ENCODE measurements around the gene SPATS1.
"Not testable (repeated sequence)": the region's sequence is repeated elsewhere in the genome, so short reads cannot be mapped to it uniquely, and the experiment has no call there.

SPATS1 gene

GRCh38 chr6:44327096-44327495, 15.4 kb upstream of the SPATS1 start:
- TF ChIP-seq, protein P1, sequence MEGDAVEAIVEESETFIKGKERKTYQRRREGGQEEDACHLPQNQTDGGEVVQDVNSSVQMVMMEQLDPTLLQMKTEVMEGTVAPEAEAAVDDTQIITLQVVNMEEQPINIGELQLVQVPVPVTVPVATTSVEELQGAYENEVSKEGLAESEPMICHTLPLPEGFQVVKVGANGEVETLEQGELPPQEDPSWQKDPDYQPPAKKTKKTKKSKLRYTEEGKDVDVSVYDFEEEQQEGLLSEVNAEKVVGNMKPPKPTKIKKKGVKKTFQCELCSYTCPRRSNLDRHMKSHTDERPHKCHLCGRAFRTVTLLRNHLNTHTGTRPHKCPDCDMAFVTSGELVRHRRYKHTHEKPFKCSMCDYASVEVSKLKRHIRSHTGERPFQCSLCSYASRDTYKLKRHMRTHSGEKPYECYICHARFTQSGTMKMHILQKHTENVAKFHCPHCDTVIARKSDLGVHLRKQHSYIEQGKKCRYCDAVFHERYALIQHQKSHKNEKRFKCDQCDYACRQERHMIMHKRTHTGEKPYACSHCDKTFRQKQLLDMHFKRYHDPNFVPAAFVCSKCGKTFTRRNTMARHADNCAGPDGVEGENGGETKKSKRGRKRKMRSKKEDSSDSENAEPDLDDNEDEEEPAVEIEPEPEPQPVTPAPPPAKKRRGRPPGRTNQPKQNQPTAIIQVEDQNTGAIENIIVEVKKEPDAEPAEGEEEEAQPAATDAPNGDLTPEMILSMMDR (IDR thresholded peaks at IDR 0.05; ENCODE audit: insufficient read depth, low read depth, low read length, missing control alignments) = no peak
- H3K4me3 ChIP-seq (ENCODE audit: low read length) = no peak overlapping the region
- no peak for DNase-seq (ENCODE audit: low read depth)

GRCh38 chr6:44327760-44328159, 14.7 kb upstream of the SPATS1 start:
- H3K4me3 ChIP-seq (ENCODE audit: low read length) = no peak overlapping the region
- TF ChIP-seq, protein P1 (IDR thresholded peaks at IDR 0.05; ENCODE audit: insufficient read depth, low read depth, low read length, missing control alignments) = no peak
- no peak for DNase-seq (ENCODE audit: low read depth)

DNA sequence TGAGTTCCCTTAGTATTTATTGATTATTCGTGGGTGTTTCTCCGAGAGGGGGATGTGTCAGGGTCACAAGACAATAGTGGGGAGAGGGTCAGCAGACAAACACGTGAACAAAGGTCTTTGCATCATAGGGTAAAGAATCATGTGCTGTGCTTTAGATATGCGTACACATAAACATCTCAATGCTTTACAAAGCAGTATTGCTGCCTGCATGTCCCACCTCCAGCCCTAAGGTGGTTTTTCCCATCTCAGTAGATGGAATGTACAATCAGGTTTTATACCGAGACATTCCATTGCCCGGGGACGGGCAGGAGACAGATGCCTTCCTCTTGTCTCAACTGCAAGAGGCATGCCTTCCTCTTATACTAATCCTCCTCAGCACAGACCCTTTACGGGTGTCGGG, 14.2 kb upstream of the SPATS1 start:
- H3K4me3 ChIP-seq (ENCODE audit: low read length); DNase-seq (ENCODE audit: low read depth): not testable (repeated sequence)

DNA sequence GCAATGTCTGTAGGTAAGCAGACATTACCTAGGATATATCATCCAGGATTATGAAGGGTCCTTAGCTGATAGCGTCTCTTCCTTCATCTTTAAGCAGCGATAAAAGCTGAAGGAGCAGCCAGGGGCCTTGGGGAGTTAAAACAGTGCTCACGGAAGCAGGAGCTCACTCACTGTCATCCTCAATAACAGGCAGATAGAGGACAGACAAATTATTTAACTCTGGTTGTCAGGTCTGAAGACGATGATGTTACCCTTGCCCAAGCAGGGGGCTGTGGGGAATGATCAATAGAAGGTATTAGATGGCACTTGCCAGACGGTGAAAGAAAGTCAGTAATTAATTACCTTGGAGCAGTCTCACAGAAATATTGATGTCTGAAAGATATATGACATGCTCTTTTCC, 12.6 kb upstream of the SPATS1 start:
- TF ChIP-seq, protein P1 (IDR thresholded peaks at IDR 0.05; ENCODE audit: insufficient read depth, low read depth, low read length, missing control alignments) = no peak
- DNase-seq (ENCODE audit: low read depth) = no peak
- no peak overlapping the region for H3K4me3 ChIP-seq (ENCODE audit: low read length)

DNA sequence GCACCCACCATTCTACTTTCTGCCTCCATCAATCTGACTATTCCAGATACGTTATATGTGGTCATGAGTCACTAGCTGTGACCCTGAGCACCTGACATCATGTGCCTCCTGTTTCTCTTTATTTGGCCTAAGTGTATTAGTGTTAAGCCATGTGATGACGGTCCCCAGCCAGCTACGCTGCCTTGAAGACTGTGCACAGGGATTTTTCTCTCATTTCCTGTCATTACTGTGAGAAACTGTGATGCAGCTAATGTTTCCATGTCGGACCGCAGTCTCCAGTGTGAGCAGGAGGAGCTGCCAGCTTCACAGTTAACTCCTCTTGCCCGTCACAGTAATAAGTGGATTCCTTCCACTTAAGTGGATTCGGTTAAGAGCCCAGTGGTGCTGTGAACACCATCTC, 9.9 kb upstream of the SPATS1 start:
- H3K4me3 ChIP-seq (ENCODE audit: low read length) = no peak overlapping the region
- TF ChIP-seq, protein P1 (IDR thresholded peaks at IDR 0.05; ENCODE audit: insufficient read depth, low read depth, low read length, missing control alignments) = no peak
- no peak for DNase-seq (ENCODE audit: low read depth)

DNA sequence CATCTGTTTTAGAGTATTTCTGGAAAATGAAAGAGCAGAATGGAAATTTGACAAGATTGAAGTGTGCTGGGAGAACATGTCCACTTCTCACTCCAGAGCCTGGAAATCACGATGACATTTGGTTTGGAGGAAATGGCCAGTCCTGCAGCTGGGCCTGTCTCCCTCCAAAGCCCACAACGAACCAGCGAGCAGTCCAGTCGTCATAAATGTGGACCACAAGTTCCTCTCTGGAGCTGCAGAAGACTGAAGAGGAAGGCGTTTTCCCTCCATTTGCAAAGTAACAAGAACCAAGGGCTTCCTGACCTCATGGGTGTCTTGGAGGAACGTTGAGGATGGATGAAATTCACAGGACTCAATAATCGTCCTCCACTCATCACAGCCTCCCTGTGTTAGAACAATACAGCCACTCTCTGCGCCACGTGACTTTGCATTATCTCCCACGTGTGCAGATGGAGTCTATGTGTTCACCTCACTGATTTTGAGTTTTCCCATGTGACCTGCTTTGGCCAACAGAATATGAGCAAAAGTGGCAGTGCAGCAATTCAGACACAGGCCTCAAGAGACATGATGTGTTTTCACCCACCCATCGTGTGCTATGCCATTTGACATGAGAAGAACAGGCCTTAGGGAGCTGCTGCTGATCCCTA, 9.1 kb upstream of the SPATS1 start:
- TF ChIP-seq, protein P1 (IDR thresholded peaks at IDR 0.05; ENCODE audit: insufficient read depth, low read depth, low read length, missing control alignments) = no peak
- H3K4me3 ChIP-seq (ENCODE audit: low read length) = no peak overlapping the region
- no peak for DNase-seq (ENCODE audit: low read depth)

- TF ChIP-seq, protein P1 (IDR thresholded peaks at IDR 0.05; ENCODE audit: insufficient read depth, low read depth, low read length, missing control alignments) = no peak
- DNase-seq (ENCODE audit: low read depth) = no peak
- H3K4me3 ChIP-seq (ENCODE audit: low read length) = no peak overlapping the region
Measured at GRCh38 chr6:44333942-44334341, 8.5 kb upstream of the SPATS1 start.
